Measurements from ENCODE around the gene CNN2.

GRCh38 chr19:1064661-1065605 lies 38.5 kb downstream of the CNN2 start:
- TF ChIP-seq GATA3 (IDR thresholded peaks at IDR 0.05; ENCODE audit: low read depth, low read length) (no peak), GATA2 (IDR thresholded peaks at IDR 0.05; ENCODE audit: low read depth, low read length) (no peak)
